ENCODE measurements around the gene IL19. TPM values are rescaled to one million over a fixed set of nuclear protein-coding genes. Genes with fewer than 3 reads are reported as not detected.

IL19 gene
- total RNA-seq, 1 donor from 2014 or later = not detected

- no peak for TF ChIP-seq CTCF (conservative IDR thresholded peaks at IDR 0.05)
- H3K9me3 Mint-ChIP-seq = peaks cover 5% of the 10 kb centered on the region
- H3K4me1 Mint-ChIP-seq (ENCODE audit: unreplicated experiment) = peaks cover 6% of the 10 kb centered on the region
- DNase-seq (ENCODE audit: extremely low spot score, unreplicated experiment) = no peak
- H3K27ac Mint-ChIP-seq = no peak overlapping the region
- H3K27me3 Mint-ChIP-seq = peaks cover 17% of the 10 kb centered on the region
- no peak overlapping the region for H3K4me3 Mint-ChIP-seq
- no peaks in the 10 kb centered on the region for H3K36me3 Mint-ChIP-seq
These were observed 53.8 kb downstream of the IL19 start for GRCh38 chr1:206824331-206824730.

- Mint-ChIP-seq H3K4me1 (ENCODE audit: unreplicated experiment) (peaks cover 6% of the 10 kb centered on the region), H3K36me3 (no peaks in the 10 kb centered on the region), H3K9me3 (peaks cover 5% of the 10 kb centered on the region), H3K27me3 (peaks cover 15% of the 10 kb centered on the region), H3K27ac (no peak overlapping the region), H3K4me3 (no peak overlapping the region)
- DNase-seq (ENCODE audit: extremely low spot score, unreplicated experiment) = no peak
- no peak for TF ChIP-seq CTCF (conservative IDR thresholded peaks at IDR 0.05)
These were observed 55.8 kb downstream of the IL19 start for GRCh38 chr1:206826394-206826793.

- peaks cover 11% of the 10 kb centered on the region for H3K4me1 Mint-ChIP-seq (ENCODE audit: unreplicated experiment)
- no peak overlapping the region for H3K27ac Mint-ChIP-seq
- H3K36me3 Mint-ChIP-seq = no peaks in the 10 kb centered on the region
- H3K9me3 Mint-ChIP-seq = peaks cover 5% of the 10 kb centered on the region
- H3K4me3 Mint-ChIP-seq = no peak overlapping the region
- no peak for TF ChIP-seq CTCF (conservative IDR thresholded peaks at IDR 0.05)
- peaks cover 13% of the 10 kb centered on the region for H3K27me3 Mint-ChIP-seq
- no peak for DNase-seq (ENCODE audit: extremely low spot score, unreplicated experiment)
These were observed 57.5 kb downstream of the IL19 start for GRCh38 chr1:206828061-206828460.

GRCh38 chr1:206828765-206829164 lies 58.2 kb downstream of the IL19 start:
- Mint-ChIP-seq H3K27me3 (peaks cover 13% of the 10 kb centered on the region), H3K4me3 (no peak overlapping the region), H3K36me3 (no peaks in the 10 kb centered on the region), H3K4me1 (ENCODE audit: unreplicated experiment) (peaks cover 15% of the 10 kb centered on the region), H3K27ac (no peak overlapping the region), H3K9me3 (peaks cover 5% of the 10 kb centered on the region)
- TF ChIP-seq CTCF (conservative IDR thresholded peaks at IDR 0.05) = no peak
- no peak for DNase-seq (ENCODE audit: extremely low spot score, unreplicated experiment)

- no peak overlapping the region for H3K27ac Mint-ChIP-seq
- peaks cover 13% of the 10 kb centered on the region for H3K4me1 Mint-ChIP-seq (ENCODE audit: unreplicated experiment)
- peaks cover 2% of the 10 kb centered on the region for H3K9me3 Mint-ChIP-seq
- H3K4me3 Mint-ChIP-seq = no peak overlapping the region
- no peak for TF ChIP-seq CTCF (conservative IDR thresholded peaks at IDR 0.05)
- H3K27me3 Mint-ChIP-seq = peaks cover 17% of the 10 kb centered on the region
- DNase-seq (ENCODE audit: extremely low spot score, unreplicated experiment) = no peak
- H3K36me3 Mint-ChIP-seq = no peaks in the 10 kb centered on the region
These were observed 58.7 kb downstream of the IL19 start for GRCh38 chr1:206829282-206829681.

GRCh38 chr1:206829875-206830274 lies 59.3 kb downstream of the IL19 start:
- no peak for DNase-seq (ENCODE audit: extremely low spot score, unreplicated experiment)
- H3K9me3 Mint-ChIP-seq = no peaks in the 10 kb centered on the region

More at GRCh38 chr1:206829875-206830274, 59.3 kb downstream of the IL19 start:
- H3K4me1 Mint-ChIP-seq (ENCODE audit: unreplicated experiment) = peaks cover 11% of the 10 kb centered on the region
- H3K4me3 Mint-ChIP-seq = no peak overlapping the region
- no peak overlapping the region for H3K27ac Mint-ChIP-seq
- peaks cover 20% of the 10 kb centered on the region for H3K27me3 Mint-ChIP-seq
- no peak for TF ChIP-seq CTCF (conservative IDR thresholded peaks at IDR 0.05)
- no peaks in the 10 kb centered on the region for H3K36me3 Mint-ChIP-seq
